Neuronal stem cell (in vitro differentiated cells): ENCODE results near the gene ADIPOR2.
"Not testable (repeated sequence)": the region's sequence is repeated elsewhere in the genome, so short reads cannot be mapped to it uniquely, and the experiment has no call there.

Experiments
- DNase-seq: peaks from one replicate; pipeline ENCODE4 v3.0.0-alpha.2; 2013; ENCODE audit warnings: low spot score
- H2AFZ ChIP-seq: one replicate; pipeline ENCODE4 v1.6.1; 2013; ENCODE audit warnings: mild to moderate bottlenecking, low read length, inconsistent platforms
- H2AK5ac ChIP-seq: 2 replicates; pipeline ENCODE4 v1.6.1; 2013; ENCODE audit warnings: low read depth, mild to moderate bottlenecking, inconsistent platforms, low read length, moderate library complexity, mixed read lengths
- H2BK120ac ChIP-seq: 2 replicates; pipeline ENCODE4 v1.6.1; 2013; ENCODE audit warnings: low read depth, mild to moderate bottlenecking, inconsistent platforms, low read length, moderate library complexity, mixed read lengths
- H2BK12ac ChIP-seq: one replicate; pipeline ENCODE4 v1.6.1; 2013; ENCODE audit warnings: low read length, inconsistent platforms
- H2BK15ac ChIP-seq: 2 replicates; pipeline ENCODE4 v1.6.1; 2013; ENCODE audit warnings: mild to moderate bottlenecking, low read length, inconsistent platforms, mixed read lengths
- H2BK5ac ChIP-seq: one replicate; pipeline ENCODE4 v1.6.1; 2013; ENCODE audit warnings: inconsistent platforms, mild to moderate bottlenecking, low read length, moderate library complexity
- H3K14ac ChIP-seq: one replicate; pipeline ENCODE4 v1.6.1; 2013; ENCODE audit warnings: low read length, inconsistent platforms
- H3K18ac ChIP-seq: 2 replicates; pipeline ENCODE4 v1.6.1; 2013; ENCODE audit warnings: low read length, inconsistent platforms
- H3K23ac ChIP-seq: 2 replicates; pipeline ENCODE4 v1.6.1; 2013; ENCODE audit warnings: low read depth, mild to moderate bottlenecking, mixed read lengths, low read length, inconsistent platforms; ENCODE audit not compliant: poor library complexity
- H3K27ac ChIP-seq: replicated peaks from 3 replicates; pipeline ENCODE4 v1.5.1; 2013; ENCODE audit warnings: low read length, inconsistent platforms
- H3K27me3 ChIP-seq, 3 experiments: 2 replicates each; pipeline ENCODE4 v1.6.1; 2013; ENCODE audit warnings: low read length in 3 of 3, mild to moderate bottlenecking in 2 of 3, inconsistent platforms in 1 of 3, low read depth in 1 of 3, mixed read lengths in 1 of 3, moderate library complexity in 1 of 3; ENCODE audit not compliant: control insufficient read depth in 3 of 3, insufficient read depth in 3 of 3
- H3K36me3 ChIP-seq, 2 donors: replicated peaks in 1 of 2; 2 replicates each; pipeline ENCODE4 v1.6.1; 2013; ENCODE audit warnings: low read length in 2 of 2; ENCODE audit not compliant: control insufficient read depth in 2 of 2, insufficient read depth in 2 of 2
- H3K4ac ChIP-seq: 2 replicates; pipeline ENCODE4 v1.6.1; 2013; ENCODE audit warnings: inconsistent platforms, mild to moderate bottlenecking, low read length, moderate library complexity
- H3K4me1 ChIP-seq, 2 donors: 1 replicate in 1 of 2; 2 replicates in 1 of 2; pipeline ENCODE4 v1.6.1; 2013; ENCODE audit warnings: low read length in 2 of 2, low read depth in 1 of 2; ENCODE audit not compliant: control insufficient read depth in 2 of 2, insufficient read depth in 1 of 2
- H3K4me2 ChIP-seq: one replicate; pipeline ENCODE4 v1.6.1; 2013; ENCODE audit warnings: mild to moderate bottlenecking, low read length, inconsistent platforms; ENCODE audit not compliant: insufficient read depth, poor library complexity, severe bottlenecking
- H3K4me3 ChIP-seq, 2 donors: 2 replicates each; pipeline ENCODE4 v1.5.1; 2013; ENCODE audit warnings: low read length in 2 of 2, mild to moderate bottlenecking in 2 of 2, inconsistent platforms in 1 of 2, moderate library complexity in 1 of 2
- H3K79me1 ChIP-seq: one replicate; pipeline ENCODE4 v1.6.1; 2013; ENCODE audit warnings: low read depth, mild to moderate bottlenecking, inconsistent platforms, low read length, moderate library complexity
- H3K9ac ChIP-seq: one replicate; pipeline ENCODE4 v1.6.1; 2013; ENCODE audit warnings: mild to moderate bottlenecking, low read depth, low read length, inconsistent platforms; ENCODE audit not compliant: poor library complexity
- H3K9me3 ChIP-seq, 2 donors: replicated peaks in 1 of 2; 2 replicates each; pipeline versions ENCODE3 to v1.6.1; 2013; ENCODE audit warnings: low read length in 2 of 2, mild to moderate bottlenecking in 2 of 2, inconsistent platforms in 1 of 2, low read depth in 1 of 2, mixed read lengths in 1 of 2, moderate library complexity in 1 of 2; ENCODE audit not compliant: control insufficient read depth in 2 of 2, insufficient read depth in 1 of 2
- H4K8ac ChIP-seq: one replicate; pipeline ENCODE4 v1.6.1; 2013; ENCODE audit warnings: low read depth, mild to moderate bottlenecking, inconsistent platforms, low read length, moderate library complexity
- H4K91ac ChIP-seq: one replicate; pipeline ENCODE4 v1.6.1; 2013; ENCODE audit warnings: low read length, low read depth, mild to moderate bottlenecking, inconsistent platforms; ENCODE audit not compliant: poor library complexity
- WGBS, 2 donors: extraction: QIAGEN DNeasy Blood & Tissue Kit; methylation state at CpG; one replicate each; pipeline ENCODE4 v1.1.7; 2013; ENCODE audit warnings: missing lambda C conversion rate in 2 of 2, mixed read lengths in 1 of 2; ENCODE audit not compliant: insufficient read length in 2 of 2, insufficient replicate concordance in 1 of 2; ENCODE audit errors: extremely low coverage in 2 of 2; 5-methylcytosine and 5-hydroxymethylcytosine counted together

Gene ADIPOR2

GRCh38 chr12:1712852-1713251 is 22.0 kb downstream of the ADIPOR2 start:
- H2BK12ac ChIP-seq, H3K36me3 ChIP-seq, H2AFZ ChIP-seq, H2AK5ac ChIP-seq, H3K18ac ChIP-seq, H4K8ac ChIP-seq, H4K91ac ChIP-seq, H3K4me3 ChIP-seq, H3K27me3 ChIP-seq, H3K4me1 ChIP-seq, H3K4me2 ChIP-seq, DNase-seq, H3K14ac ChIP-seq, H3K79me1 ChIP-seq, H3K4ac ChIP-seq, H2BK15ac ChIP-seq, H3K9ac ChIP-seq, H2BK120ac ChIP-seq, H3K23ac ChIP-seq, H3K27ac ChIP-seq, H2BK5ac ChIP-seq: not testable (repeated sequence)
- peaks cover 2 to 25% of the 10 kb centered on the region in 2 donors for H3K9me3 ChIP-seq
- WGBS, 2 donors, result no CpG with 5 or more reads among the region's 5 CpGs

- H3K4me1 ChIP-seq, H4K8ac ChIP-seq, H2BK5ac ChIP-seq, H4K91ac ChIP-seq, H3K4me2 ChIP-seq, H3K79me1 ChIP-seq, H2AK5ac ChIP-seq, H3K18ac ChIP-seq, H2BK15ac ChIP-seq, H3K27me3 ChIP-seq, H2BK12ac ChIP-seq, H2BK120ac ChIP-seq, DNase-seq, H3K36me3 ChIP-seq, H3K14ac ChIP-seq, H3K23ac ChIP-seq, H2AFZ ChIP-seq, H3K27ac ChIP-seq, H3K9ac ChIP-seq, H3K4ac ChIP-seq, H3K4me3 ChIP-seq: not testable (repeated sequence)
- H3K9me3 ChIP-seq, result peaks cover 2 to 25% of the 10 kb centered on the region in 2 donors
- no CpG with 5 or more reads among the region's 14 CpGs for WGBS, 2 donors
These were observed 23.0 kb downstream of the ADIPOR2 start for GRCh38 chr12:1713783-1714348.

- H3K4me1 ChIP-seq, H2AFZ ChIP-seq, H3K4me2 ChIP-seq, H2BK12ac ChIP-seq, H3K18ac ChIP-seq, H3K36me3 ChIP-seq, H3K79me1 ChIP-seq, H3K27ac ChIP-seq, H3K23ac ChIP-seq, H3K27me3 ChIP-seq, H2AK5ac ChIP-seq, H3K4ac ChIP-seq, H2BK120ac ChIP-seq, H3K14ac ChIP-seq, H3K4me3 ChIP-seq, H2BK15ac ChIP-seq, DNase-seq, H3K9ac ChIP-seq, H2BK5ac ChIP-seq, H4K8ac ChIP-seq, H4K91ac ChIP-seq: not testable (repeated sequence)
- WGBS, 2 donors, result no CpG with 5 or more reads among the region's 8 CpGs
- peaks cover 3 to 28% of the 10 kb centered on the region in 2 donors for H3K9me3 ChIP-seq
These were observed 24.6 kb downstream of the ADIPOR2 start for GRCh38 chr12:1715459-1715858.

- H3K4me3 ChIP-seq, result no peak overlapping the region
- H2BK5ac ChIP-seq, result no peak overlapping the region
- H3K4ac ChIP-seq, result no peak overlapping the region
- no peak overlapping the region for H3K9ac ChIP-seq
- H3K27ac ChIP-seq, result no peak overlapping the region
- H3K4me2 ChIP-seq, result no peak overlapping the region
- peaks cover 4 to 31% of the 10 kb centered on the region in 2 donors for H3K9me3 ChIP-seq
- no peak overlapping the region for H3K23ac ChIP-seq
- H4K8ac ChIP-seq, result no peak overlapping the region
- no peak for DNase-seq
- H4K91ac ChIP-seq, result no peak overlapping the region
- H2BK12ac ChIP-seq, result no peak overlapping the region
- H2AFZ ChIP-seq, result no peak overlapping the region
- no peak overlapping the region for H3K18ac ChIP-seq
- no peak overlapping the region for H2BK15ac ChIP-seq
- no peak overlapping the region for H2AK5ac ChIP-seq
- no peak overlapping the region for H3K14ac ChIP-seq
- WGBS, 2 donors, result no CpG with 5 or more reads among the region's 3 CpGs
- no peaks in the 10 kb centered on the region for H3K4me1 ChIP-seq
- peaks cover 5% of the 10 kb centered on the region in 2 donors for H3K36me3 ChIP-seq
- H2BK120ac ChIP-seq, result no peak overlapping the region
- no peaks in the 10 kb centered on the region for H3K27me3 ChIP-seq
- H3K79me1 ChIP-seq, result peaks cover 2% of the 10 kb centered on the region
These were observed 25.5 kb downstream of the ADIPOR2 start for GRCh38 chr12:1716215-1716862.
